ENCODE data around the gene CYP2J2.
"Not testable (repeated sequence)": the region's sequence is repeated elsewhere in the genome, so short reads cannot be mapped to it uniquely, and the experiment has no call there.

DNA sequence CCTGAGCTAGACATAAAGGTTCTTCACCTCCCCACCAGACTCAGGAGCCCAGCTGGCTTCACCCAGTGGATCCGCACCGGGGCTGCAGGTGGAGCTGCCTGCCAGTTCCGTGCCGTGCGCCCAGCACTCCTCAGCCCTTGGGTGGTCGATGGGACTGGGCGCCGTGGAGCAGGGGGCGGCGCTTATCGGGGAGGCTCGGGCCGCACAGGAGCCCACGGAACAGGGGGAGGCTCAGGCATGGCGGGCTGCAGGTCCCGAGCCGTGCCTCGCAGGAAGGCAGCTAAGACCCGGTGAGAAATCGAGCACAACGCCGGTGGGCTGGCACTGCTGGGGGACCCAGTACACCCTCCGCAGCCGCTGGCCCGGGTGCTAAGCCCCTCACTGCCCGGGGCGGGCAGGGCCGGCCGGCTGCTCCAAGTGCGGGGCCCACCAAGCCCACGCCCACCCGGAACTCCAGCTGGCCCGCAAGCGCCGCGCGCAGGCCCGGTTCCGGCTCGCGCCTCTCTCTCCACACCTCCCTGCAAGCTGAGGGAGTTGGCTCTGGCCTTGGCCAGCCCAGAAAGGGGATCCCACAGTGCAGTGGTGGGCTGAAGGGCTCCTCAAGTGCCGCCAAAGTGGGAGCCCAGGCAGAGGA lies 43.1 kb upstream of the CYP2J2 start:
- TF ChIP-seq EZH2 (IDR thresholded peaks at IDR 0.05); POLR2AphosphoS5 (IDR thresholded peaks at IDR 0.05; ENCODE audit: low read depth, low read length); POLR2A (IDR thresholded peaks at IDR 0.05; ENCODE audit: borderline replicate concordance, extremely low read depth, insufficient read depth, insufficient read length); YY1 (IDR thresholded peaks at IDR 0.05; ENCODE audit: extremely low read depth, insufficient replicate concordance, low read depth, low read length); CBX3 (IDR thresholded peaks at IDR 0.05; ENCODE audit: low read depth); EZH2phosphoT487 (IDR thresholded peaks at IDR 0.05; ENCODE audit: borderline replicate concordance); SP1 (IDR thresholded peaks at IDR 0.05; ENCODE audit: low read depth): not testable (repeated sequence)
- TF ChIP-seq, protein P1, sequence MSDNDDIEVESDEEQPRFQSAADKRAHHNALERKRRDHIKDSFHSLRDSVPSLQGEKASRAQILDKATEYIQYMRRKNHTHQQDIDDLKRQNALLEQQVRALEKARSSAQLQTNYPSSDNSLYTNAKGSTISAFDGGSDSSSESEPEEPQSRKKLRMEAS (IDR thresholded peaks at IDR 0.05) = not testable (repeated sequence)
- TF ChIP-seq, protein P2, sequence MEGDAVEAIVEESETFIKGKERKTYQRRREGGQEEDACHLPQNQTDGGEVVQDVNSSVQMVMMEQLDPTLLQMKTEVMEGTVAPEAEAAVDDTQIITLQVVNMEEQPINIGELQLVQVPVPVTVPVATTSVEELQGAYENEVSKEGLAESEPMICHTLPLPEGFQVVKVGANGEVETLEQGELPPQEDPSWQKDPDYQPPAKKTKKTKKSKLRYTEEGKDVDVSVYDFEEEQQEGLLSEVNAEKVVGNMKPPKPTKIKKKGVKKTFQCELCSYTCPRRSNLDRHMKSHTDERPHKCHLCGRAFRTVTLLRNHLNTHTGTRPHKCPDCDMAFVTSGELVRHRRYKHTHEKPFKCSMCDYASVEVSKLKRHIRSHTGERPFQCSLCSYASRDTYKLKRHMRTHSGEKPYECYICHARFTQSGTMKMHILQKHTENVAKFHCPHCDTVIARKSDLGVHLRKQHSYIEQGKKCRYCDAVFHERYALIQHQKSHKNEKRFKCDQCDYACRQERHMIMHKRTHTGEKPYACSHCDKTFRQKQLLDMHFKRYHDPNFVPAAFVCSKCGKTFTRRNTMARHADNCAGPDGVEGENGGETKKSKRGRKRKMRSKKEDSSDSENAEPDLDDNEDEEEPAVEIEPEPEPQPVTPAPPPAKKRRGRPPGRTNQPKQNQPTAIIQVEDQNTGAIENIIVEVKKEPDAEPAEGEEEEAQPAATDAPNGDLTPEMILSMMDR (IDR thresholded peaks at IDR 0.05 in 2 of 3, conservative IDR thresholded peaks at IDR 0.05 in 1 of 3; ENCODE audit: borderline replicate concordance in 1 of 3, insufficient read depth in 1 of 3, low read depth in 2 of 3, low read length in 2 of 3) = not testable (repeated sequence)
